ENCODE data around the gene TRPM2. TPM values are rescaled to one million over a fixed set of nuclear protein-coding genes. Genes with fewer than 3 reads are reported as not detected.
A peak's percentile ranks its signal among the peaks of the same experiment; 100 is the strongest.

The TRPM2 gene
- total and polyA plus RNA-seq, 2 of the 13 experiments (the other 11 are each of a cell fraction or from before 2014, with no cell fraction given) = 0.07 to 0.20 TPM

DNA sequence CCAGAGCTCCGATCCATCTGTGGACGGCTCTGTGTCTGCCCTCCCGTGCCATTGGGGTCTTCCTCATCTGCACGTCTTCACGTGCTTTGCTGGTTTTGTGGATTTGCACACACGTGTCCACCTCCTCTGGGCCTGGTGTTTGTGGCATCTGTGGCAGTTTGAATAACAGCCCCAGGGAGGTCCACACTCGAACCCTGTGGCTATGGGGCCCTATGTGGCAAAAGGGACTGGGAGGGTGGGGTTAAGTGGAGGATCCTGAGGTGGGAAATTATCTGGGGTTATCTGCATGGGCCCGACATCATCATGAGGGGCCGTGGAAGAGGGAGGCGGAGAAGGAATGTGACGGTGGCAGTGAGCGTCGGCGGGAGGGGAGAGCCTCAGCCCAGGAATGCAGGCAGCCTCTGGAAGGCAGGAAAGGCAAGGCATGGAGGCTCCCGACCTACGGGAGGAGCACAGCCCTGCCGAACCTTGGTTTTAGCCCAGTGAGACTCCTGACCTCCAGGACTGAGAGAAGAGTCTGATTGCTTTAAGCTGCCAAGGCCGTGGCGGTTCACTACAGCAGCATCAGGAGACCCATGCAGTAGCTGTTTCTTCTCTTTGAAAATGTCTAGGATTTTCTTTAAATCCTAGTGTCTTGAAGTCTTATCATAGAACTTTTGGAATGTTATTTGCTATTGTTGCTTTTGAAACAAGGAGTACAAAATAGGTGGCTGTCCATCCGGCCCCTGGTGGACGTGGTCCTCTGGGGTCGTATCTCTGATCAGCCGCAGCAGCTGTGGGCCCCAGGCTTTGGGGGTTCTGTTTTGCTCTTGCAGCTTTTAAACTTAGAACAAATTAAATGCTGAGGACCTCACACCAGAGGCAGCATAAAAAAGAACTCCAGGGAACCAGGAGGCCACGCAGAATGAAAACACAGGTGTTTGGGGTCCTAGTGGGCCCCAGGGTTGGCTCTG, 61.9 kb downstream of the TRPM2 start:
- ChIA-PET CTCF (ENCODE audit: low intra/inter-chr PET ratio, low total read pairs) (no interaction called here), POLR2A (no interaction called here)
- no peak overlapping the region for H3K9ac ChIP-seq (ENCODE audit: insufficient read depth, low read depth, low read length)
- H3K79me2 ChIP-seq (ENCODE audit: insufficient read depth, low read length) = no peaks in the 10 kb centered on the region
- peak; percentile 46; the same call in 2 of the 3 replicates for ATAC-seq
- H3K4me2 ChIP-seq (ENCODE audit: low read depth, low read length) = no peak overlapping the region
- in situ Hi-C loops (cut with HindIII; ENCODE audit: extremely low pct_ligation_motif_present, low pct_unique_long_range_greater_than_20kb) (no loop called here), intact Hi-C loops (cut with micrococcal nuclease; ENCODE audit: unreplicated experiment) (no loop called here)
- H2AFZ ChIP-seq (ENCODE audit: low read length) = no peak overlapping the region
- H3K36me3 ChIP-seq (replicated peaks in 1 of 2; ENCODE audit: control insufficient read depth in 1 of 2, insufficient read depth in 2 of 2, low read length in 2 of 2) = no peaks in the 10 kb centered on the region
- no TSS peak for BruUV-seq (replicated peaks)
- H3K4me1 ChIP-seq (ENCODE audit: insufficient read depth, low read length) = no peaks in the 10 kb centered on the region
- peaks cover 6% of the 10 kb centered on the region; the same call in 1 of the 2 replicates for H3K9me3 ChIP-seq (ENCODE audit: low read length)
- no peak for DNase-seq (ENCODE audit: low spot score)
- WGBS (ENCODE audit: low lambda C conversion rate) = 44% methylated on average over 20 of the region's 24 CpGs
- no peak overlapping the region for H3K27ac ChIP-seq (ENCODE audit: extremely low read length, insufficient read depth, low read length)
- no peak for FAIRE-seq
- no peak for TF ChIP-seq DNMT1 (CRISPR knock-in tag; IDR thresholded peaks at IDR 0.05)
- TF ChIP-seq, protein P1, sequence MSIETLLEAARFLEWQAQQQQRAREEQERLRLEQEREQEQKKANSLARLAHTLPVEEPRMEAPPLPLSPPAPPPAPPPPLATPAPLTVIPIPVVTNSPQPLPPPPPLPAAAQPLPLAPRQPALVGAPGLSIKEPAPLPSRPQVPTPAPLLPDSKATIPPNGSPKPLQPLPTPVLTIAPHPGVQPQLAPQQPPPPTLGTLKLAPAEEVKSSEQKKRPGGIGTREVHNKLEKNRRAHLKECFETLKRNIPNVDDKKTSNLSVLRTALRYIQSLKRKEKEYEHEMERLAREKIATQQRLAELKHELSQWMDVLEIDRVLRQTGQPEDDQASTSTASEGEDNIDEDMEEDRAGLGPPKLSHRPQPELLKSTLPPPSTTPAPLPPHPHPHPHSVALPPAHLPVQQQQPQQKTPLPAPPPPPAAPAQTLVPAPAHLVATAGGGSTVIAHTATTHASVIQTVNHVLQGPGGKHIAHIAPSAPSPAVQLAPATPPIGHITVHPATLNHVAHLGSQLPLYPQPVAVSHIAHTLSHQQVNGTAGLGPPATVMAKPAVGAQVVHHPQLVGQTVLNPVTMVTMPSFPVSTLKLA (IDR thresholded peaks at IDR 0.05) = peak; percentile 69
- TF ChIP-seq, protein P2, sequence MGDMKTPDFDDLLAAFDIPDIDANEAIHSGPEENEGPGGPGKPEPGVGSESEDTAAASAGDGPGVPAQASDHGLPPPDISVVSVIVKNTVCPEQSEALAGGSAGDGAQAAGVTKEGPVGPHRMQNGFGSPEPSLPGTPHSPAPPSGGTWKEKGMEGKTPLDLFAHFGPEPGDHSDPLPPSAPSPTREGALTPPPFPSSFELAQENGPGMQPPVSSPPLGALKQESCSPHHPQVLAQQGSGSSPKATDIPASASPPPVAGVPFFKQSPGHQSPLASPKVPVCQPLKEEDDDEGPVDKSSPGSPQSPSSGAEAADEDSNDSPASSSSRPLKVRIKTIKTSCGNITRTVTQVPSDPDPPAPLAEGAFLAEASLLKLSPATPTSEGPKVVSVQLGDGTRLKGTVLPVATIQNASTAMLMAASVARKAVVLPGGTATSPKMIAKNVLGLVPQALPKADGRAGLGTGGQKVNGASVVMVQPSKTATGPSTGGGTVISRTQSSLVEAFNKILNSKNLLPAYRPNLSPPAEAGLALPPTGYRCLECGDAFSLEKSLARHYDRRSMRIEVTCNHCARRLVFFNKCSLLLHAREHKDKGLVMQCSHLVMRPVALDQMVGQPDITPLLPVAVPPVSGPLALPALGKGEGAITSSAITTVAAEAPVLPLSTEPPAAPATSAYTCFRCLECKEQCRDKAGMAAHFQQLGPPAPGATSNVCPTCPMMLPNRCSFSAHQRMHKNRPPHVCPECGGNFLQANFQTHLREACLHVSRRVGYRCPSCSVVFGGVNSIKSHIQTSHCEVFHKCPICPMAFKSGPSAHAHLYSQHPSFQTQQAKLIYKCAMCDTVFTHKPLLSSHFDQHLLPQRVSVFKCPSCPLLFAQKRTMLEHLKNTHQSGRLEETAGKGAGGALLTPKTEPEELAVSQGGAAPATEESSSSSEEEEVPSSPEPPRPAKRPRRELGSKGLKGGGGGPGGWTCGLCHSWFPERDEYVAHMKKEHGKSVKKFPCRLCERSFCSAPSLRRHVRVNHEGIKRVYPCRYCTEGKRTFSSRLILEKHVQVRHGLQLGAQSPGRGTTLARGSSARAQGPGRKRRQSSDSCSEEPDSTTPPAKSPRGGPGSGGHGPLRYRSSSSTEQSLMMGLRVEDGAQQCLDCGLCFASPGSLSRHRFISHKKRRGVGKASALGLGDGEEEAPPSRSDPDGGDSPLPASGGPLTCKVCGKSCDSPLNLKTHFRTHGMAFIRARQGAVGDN (CRISPR knock-in tag; IDR thresholded peaks at IDR 0.05) = no peak
- peaks cover 0 to 16% of the 10 kb centered on the region in 2 experiments; a peak in 2 of 5 replicates for H3K27me3 ChIP-seq (ENCODE audit: control insufficient read depth in 1 of 2, insufficient read depth in 2 of 2, low read length in 2 of 2)
- no peaks in the 10 kb centered on the region for H4K20me1 ChIP-seq (ENCODE audit: insufficient read depth, low read length)
- H3K4me3 ChIP-seq (replicated peaks in 1 of 3; ENCODE audit: insufficient read depth in 1 of 3, low read depth in 2 of 3, low read length in 3 of 3) = no peak overlapping the region

Data from HepG2 (cell line).